Cardiac fibroblast (primary cell): ENCODE results near the gene AIG1.

ENCODE experiments used
- DNase-seq, 2 donors: peaks; one replicate each; pipeline versions ENCODE4 v3.0.0 to v3.0.0-alpha.2; 2010; ENCODE audit warnings: low read depth in 2 of 2
- H3K4me3 ChIP-seq, 2 donors: replicated peaks in 1 of 2; 1 replicate in 1 of 2; 2 replicates in 1 of 2; pipeline ENCODE4 v1.5.1; 2011; ENCODE audit warnings: low read depth in 2 of 2, low read length in 2 of 2, mild to moderate bottlenecking in 2 of 2, moderate library complexity in 1 of 2
- CTCF ChIP-seq: IDR thresholded peaks from one replicate; pipeline ENCODE4 v1.5.1; 2011; ENCODE audit warnings: low read depth, mild to moderate bottlenecking, low read length, inconsistent platforms

AIG1 gene

GRCh38 chr6:143099647-143100046, 39.0 kb downstream of the AIG1 start:
- no peak overlapping the region for H3K4me3 ChIP-seq
- TF ChIP-seq CTCF: no peak
- no peak for DNase-seq

GRCh38 chr6:143100429-143100828, 39.7 kb downstream of the AIG1 start:
- no peak overlapping the region for H3K4me3 ChIP-seq
- no peak for TF ChIP-seq CTCF

GRCh38 chr6:143103916-143104315, 43.2 kb downstream of the AIG1 start:
- no peak overlapping the region for H3K4me3 ChIP-seq
- TF ChIP-seq CTCF: no peak
- DNase-seq: no peak

More at GRCh38 chr6:143100429-143100828, 39.7 kb downstream of the AIG1 start:
- no peak for DNase-seq

GRCh38 chr6:143107440-143107839, 46.8 kb downstream of the AIG1 start:
- DNase-seq: no peak
- no peak for TF ChIP-seq CTCF
- H3K4me3 ChIP-seq: no peak overlapping the region

GRCh38 chr6:143107911-143108761, 47.4 kb downstream of the AIG1 start:
- TF ChIP-seq CTCF: no peak
- H3K4me3 ChIP-seq: no peak overlapping the region
- DNase-seq: peak in 1 of 2 donors; percentile 24

GRCh38 chr6:143109196-143109595, 48.5 kb downstream of the AIG1 start:
- H3K4me3 ChIP-seq: no peak overlapping the region
- no peak for DNase-seq
- no peak for TF ChIP-seq CTCF
